Sigmoid colon (tissue), 4 donors: ENCODE data around the gene LRRC10.

ENCODE experiments used
- EP300 ChIP-seq, 4 donors: sonication (generic); formaldehyde crosslinking; IDR thresholded peaks; one replicate each; pipeline ENCODE4 v1.6.1; 2017; ENCODE audit warnings: antibody characterized with exemption in 4 of 4
- POLR2A ChIP-seq, 2 donors: fragments of 450-650 bp; IDR thresholded peaks; one replicate each; pipeline ENCODE4 v1.6.1; 2016; ENCODE audit warnings: antibody characterized with exemption in 2 of 2, mild to moderate bottlenecking in 2 of 2, moderate library complexity in 2 of 2
- POLR2AphosphoS5 ChIP-seq, 4 donors: sonication (generic); formaldehyde crosslinking; IDR thresholded peaks; one replicate each; pipeline ENCODE4 v1.6.1; 2017; ENCODE audit warnings: antibody characterized with exemption in 4 of 4
- TF ChIP-seq, protein P1 (sequence below), 4 experiments: fragments of 450-650 bp in 3 of 4; fragments of 200-600 bp in 1 of 4; IDR thresholded peaks; one replicate each; pipeline ENCODE4 v1.5.1; 2016 to 2019; ENCODE audit warnings: antibody characterized with exemption in 4 of 4, mild to moderate bottlenecking in 3 of 4, moderate library complexity in 2 of 4

DNA sequence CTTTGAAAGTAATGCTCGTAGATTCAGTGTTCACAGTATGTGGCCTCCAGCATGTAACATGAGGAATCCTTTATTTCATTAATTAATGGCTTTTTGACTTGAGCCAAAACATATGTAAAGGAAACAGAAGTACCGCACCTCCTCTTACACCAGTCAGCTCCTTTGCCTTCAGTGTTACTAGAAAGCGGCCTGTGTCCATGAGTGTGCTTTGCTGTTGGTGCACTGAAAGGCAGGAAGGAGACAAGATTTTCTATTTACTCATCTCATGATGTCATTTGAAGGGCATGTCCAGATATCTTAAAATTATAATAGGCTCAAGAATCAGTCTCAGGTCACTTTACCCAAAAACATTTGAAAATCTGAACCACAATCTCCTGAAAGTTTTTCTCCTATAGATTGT, 35.4 kb downstream of the LRRC10 start:
- TF ChIP-seq, protein P1, sequence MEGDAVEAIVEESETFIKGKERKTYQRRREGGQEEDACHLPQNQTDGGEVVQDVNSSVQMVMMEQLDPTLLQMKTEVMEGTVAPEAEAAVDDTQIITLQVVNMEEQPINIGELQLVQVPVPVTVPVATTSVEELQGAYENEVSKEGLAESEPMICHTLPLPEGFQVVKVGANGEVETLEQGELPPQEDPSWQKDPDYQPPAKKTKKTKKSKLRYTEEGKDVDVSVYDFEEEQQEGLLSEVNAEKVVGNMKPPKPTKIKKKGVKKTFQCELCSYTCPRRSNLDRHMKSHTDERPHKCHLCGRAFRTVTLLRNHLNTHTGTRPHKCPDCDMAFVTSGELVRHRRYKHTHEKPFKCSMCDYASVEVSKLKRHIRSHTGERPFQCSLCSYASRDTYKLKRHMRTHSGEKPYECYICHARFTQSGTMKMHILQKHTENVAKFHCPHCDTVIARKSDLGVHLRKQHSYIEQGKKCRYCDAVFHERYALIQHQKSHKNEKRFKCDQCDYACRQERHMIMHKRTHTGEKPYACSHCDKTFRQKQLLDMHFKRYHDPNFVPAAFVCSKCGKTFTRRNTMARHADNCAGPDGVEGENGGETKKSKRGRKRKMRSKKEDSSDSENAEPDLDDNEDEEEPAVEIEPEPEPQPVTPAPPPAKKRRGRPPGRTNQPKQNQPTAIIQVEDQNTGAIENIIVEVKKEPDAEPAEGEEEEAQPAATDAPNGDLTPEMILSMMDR (IDR thresholded peaks at IDR 0.05), result no peak
- TF ChIP-seq EP300 (IDR thresholded peaks at IDR 0.05) (no peak), POLR2AphosphoS5 (IDR thresholded peaks at IDR 0.05) (no peak), POLR2A (IDR thresholded peaks at IDR 0.05) (no peak)
